Naive thymus-derived CD8-positive, alpha-beta T cell (primary cell): ENCODE results near the gene NUP98. TPM values are rescaled to one million over a fixed set of nuclear protein-coding genes. Genes with fewer than 3 reads are reported as not detected.
"Not testable (repeated sequence)": the region's sequence is repeated elsewhere in the genome, so short reads cannot be mapped to it uniquely, and the experiment has no call there.

Source experiments
- ATAC-seq, 2 donors: fragments of 150-1000 bp; cut with Tn5 transposase in 1 of 2; sonication (Bioruptor Pico), chemical (Tn5 transposase) in 1 of 2; 1 replicate in 1 of 2; 2 replicates in 1 of 2; pipeline ENCODE4 v1.10.0; 2021; ENCODE audit warnings: mild to moderate bottlenecking in 2 of 2, moderate library complexity in 2 of 2
- POLR2A ChIA-PET: fragments of 350-600 bp; sonication (Branson Sonifier 250); formaldehyde crosslinking; loops from one replicate; lab custom pipeline; 2021; ENCODE audit warnings: antibody characterized with exemption; lab: Charles Lee
- DNase-seq, 10 donors: peaks; one replicate each; pipeline versions ENCODE4 v3.0.0 to v3.0.0-alpha.2; 2020 to 2022
- H3K27ac Mint-ChIP-seq, 10 donors: one replicate each; pipeline ENCODE4 v1.8.0; 2020 to 2022; ENCODE audit warnings: mild to moderate bottlenecking in 10 of 10, mixed read lengths in 10 of 10, moderate library complexity in 4 of 10, inconsistent platforms in 1 of 10
- H3K27me3 Mint-ChIP-seq, 5 donors: one replicate each; pipeline ENCODE4 v1.8.0; 2021 to 2022; ENCODE audit warnings: mixed read lengths in 5 of 5
- H3K36me3 Mint-ChIP-seq, 3 donors: one replicate each; pipeline ENCODE4 v1.8.0; 2020 to 2022; ENCODE audit warnings: mixed read lengths in 3 of 3, mild to moderate bottlenecking in 2 of 3, inconsistent platforms in 1 of 3
- H3K4me1 Mint-ChIP-seq, 4 donors: one replicate each; pipeline ENCODE4 v1.8.0; 2021 to 2022; ENCODE audit warnings: mixed read lengths in 4 of 4
- H3K4me3 Mint-ChIP-seq, 10 donors: one replicate each; pipeline ENCODE4 v1.8.0; 2020 to 2022; ENCODE audit warnings: mild to moderate bottlenecking in 10 of 10, mixed read lengths in 10 of 10, moderate library complexity in 6 of 10, inconsistent platforms in 1 of 10
- H3K9me3 Mint-ChIP-seq, 9 donors: one replicate each; pipeline ENCODE4 v1.8.0; 2020 to 2022; ENCODE audit warnings: mixed read lengths in 9 of 9, mild to moderate bottlenecking in 3 of 9, inconsistent platforms in 1 of 9, moderate library complexity in 1 of 9
- polyA plus RNA-seq, 3 donors: library from polyadenylated mRNA; unstranded; fragments of 300-500 nt; fragmentation: Illumina TruSeq; gene quantifications; one replicate each; pipeline ENCODE4 v1.2.3, GENCODE V29; 2021
- total RNA-seq, 8 experiments: library from RNA in 2 of 8; stranded (reverse) in 2 of 8; gene quantifications; one replicate each; pipeline ENCODE4 v1.2.3 and lab custom pipeline; 2021 to 2026

NUP98 gene
- total and polyA plus RNA-seq, 5 experiments from 2014 or later = 31.8 to 126 (median 50.9) TPM

DNA sequence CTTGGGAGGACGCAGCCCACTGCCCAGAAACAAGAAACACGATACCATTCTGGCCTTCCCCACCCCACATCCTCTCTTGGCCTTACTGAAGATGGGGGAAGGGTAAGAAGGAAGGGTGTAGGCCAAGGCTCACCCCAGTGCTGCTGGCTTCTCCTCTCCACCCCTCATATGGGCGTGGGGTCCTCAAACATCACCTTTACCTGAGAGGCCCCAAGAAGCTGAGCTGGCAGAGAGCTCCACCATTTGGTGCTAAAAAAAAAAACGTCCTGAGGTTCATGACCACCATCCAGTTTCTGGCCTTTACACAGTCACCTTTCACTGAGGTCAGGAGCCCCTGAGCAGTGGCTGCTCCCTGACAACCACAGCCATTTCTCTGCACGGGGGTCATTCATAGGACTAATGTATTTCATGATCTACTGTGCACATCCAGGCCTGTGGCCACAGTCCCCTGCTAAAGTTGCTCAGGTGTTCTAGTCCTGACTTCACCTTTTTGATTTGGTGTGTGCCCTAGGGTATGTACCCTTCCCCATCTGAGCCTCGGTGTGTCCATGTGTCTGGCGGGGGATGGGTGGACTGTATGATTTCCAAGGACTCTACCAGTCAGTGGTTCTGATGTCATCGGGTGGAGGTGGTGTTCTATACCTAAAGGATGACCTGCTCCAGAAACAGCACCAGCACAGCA is 28.3 kb upstream of the NUP98 start:
- H3K4me3 Mint-ChIP-seq = peak overlapping the region in 1 of 10 donors; percentile 40
- POLR2A ChIA-PET = interaction anchor here (0.6 to 5.5 kb wide), 7 partner anchors 12 to 47 kb away, joined by 3 to 81 read pairs (median 7); partner anchors contain the start of genes NUP98, RHOG and STIM1
- H3K4me1 Mint-ChIP-seq = peaks cover 20 to 56% (median 46%) of the 10 kb centered on the region in 4 donors
- H3K9me3 Mint-ChIP-seq = no peaks in the 10 kb centered on the region
- H3K27ac Mint-ChIP-seq = peak overlapping the region; percentile 63 to 96 (median 88)
- DNase-seq (no peak), ATAC-seq (peak in 1 of 2 donors; percentile 9)
- no peaks in the 10 kb centered on the region for H3K27me3 Mint-ChIP-seq
- H3K36me3 Mint-ChIP-seq = peaks cover 0 to 46% (median 4%) of the 10 kb centered on the region in 3 donors

DNA sequence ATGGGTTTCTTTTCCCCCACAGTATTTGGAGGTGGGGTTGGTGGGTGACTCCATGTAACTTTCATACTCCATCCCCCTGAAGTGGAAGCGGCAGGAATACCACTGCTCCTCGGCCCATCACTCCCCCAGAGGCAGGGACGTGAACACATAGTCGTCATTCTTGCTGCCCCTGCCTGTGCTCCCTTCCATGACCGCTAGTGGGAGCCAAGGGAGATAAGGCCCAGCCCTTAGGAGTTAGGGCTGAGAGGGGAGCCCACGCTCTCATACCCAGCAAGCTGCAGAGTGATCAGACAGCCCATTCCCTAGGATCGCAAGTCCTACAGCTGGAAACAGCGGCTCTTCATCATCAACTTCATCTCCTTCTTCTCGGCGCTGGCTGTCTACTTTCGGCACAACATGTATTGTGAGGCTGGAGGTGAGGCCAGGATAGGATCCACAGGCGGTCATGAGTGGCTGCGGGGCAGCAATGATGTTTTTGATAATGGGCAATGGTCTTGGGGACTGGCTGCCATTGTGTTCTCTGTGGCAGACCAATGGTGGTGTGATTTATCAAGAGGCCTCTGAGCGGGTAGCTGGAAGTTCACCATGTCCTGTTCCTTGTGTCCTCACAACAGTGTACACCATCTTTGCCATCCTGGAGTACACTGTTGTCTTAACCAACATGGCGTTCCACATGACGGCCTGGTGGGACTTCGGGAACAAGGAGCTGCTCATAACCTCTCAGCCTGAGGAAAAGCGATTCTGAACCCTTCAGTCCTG is 27.5 kb upstream of the NUP98 start:
- Mint-ChIP-seq H3K4me1 (peaks cover 20 to 51% (median 40%) of the 10 kb centered on the region in 4 donors), H3K27ac (peak overlapping the region; percentile 79 to 96 (median 91)), H3K4me3 (peak overlapping the region in 2 of 10 donors; percentile 20 to 68), H3K9me3 (no peaks in the 10 kb centered on the region), H3K27me3 (no peaks in the 10 kb centered on the region), H3K36me3 (peaks cover 0 to 39% (median 4%) of the 10 kb centered on the region in 3 donors)
- DNase-seq (peak; percentile 58 to 91 (median 78)), ATAC-seq (peak; percentile 94 to 97)
- POLR2A ChIA-PET = interaction anchor here (0.6 to 5.5 kb wide), 8 partner anchors 13 to 48 kb away, joined by 3 to 81 read pairs (median 6); partner anchors contain the start of genes NUP98, RHOG and STIM1

DNA sequence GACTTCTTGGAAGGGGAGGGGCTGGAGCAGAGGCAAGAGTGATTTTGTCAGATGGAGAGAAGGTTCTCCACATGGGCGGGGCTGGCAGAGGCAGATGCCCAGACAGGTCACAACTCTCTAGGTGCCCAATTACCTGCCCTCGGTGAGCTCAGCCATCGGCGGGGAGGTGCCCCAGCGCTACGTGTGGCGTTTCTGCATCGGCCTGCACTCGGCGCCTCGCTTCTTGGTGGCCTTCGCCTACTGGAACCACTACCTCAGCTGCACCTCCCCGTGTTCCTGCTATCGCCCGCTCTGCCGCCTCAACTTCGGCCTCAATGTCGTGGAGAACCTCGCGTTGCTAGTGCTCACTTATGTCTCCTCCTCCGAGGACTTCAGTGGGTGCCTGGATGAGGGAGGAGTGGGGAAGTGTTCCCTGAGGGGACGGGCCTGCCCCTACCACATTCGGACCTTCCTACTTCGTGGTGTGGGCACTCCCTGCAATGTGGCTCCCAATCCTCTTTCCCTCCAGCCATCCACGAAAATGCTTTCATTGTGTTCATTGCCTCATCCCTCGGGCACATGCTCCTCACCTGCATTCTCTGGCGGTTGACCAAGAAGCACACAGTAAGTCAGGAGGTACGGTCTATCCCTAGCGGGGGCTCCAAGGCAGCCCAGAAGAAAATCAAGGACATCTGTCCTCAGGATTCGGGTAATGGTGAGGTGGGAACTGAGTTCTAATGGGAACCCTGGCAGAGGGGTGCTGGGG is 26.6 kb upstream of the NUP98 start:
- H3K4me3 Mint-ChIP-seq = no peak overlapping the region
- POLR2A ChIA-PET = interaction anchor here (0.8 to 5.5 kb wide), 6 partner anchors 14 to 249 kb away, joined by 3 to 81 read pairs (median 6); partner anchors contain the start of genes RHOG and STIM1

DNA sequence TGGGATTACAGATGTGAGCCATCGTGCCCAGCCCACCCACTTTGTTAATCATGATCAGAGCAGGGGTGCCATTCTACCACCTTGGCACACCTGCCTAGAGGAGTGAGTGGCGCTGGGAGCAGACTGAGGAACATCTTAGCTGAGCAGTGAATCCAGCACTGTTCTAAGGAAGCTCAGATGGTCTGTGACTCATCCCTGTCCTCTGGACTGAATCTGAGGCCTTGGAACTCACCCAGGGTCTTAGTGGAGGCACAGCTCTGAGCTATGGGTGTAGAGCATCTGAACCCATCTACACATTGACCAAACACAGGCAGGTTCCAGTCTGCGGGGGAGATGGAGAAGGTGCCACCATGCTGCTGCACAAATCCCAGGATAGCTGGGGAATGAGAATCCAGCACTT is 25.9 kb upstream of the NUP98 start:
- peak overlapping the region in 8 of 10 donors; percentile 30 to 88 (median 65) for H3K27ac Mint-ChIP-seq
- H3K4me1 Mint-ChIP-seq = peaks cover 24 to 45% (median 38%) of the 10 kb centered on the region in 4 donors
- POLR2A ChIA-PET = interaction anchor here (0.8 to 5.5 kb wide), 3 partner anchors 14 to 249 kb away, joined by 3 to 81 read pairs (median 7); partner anchors contain the start of genes RHOG and STIM1
- H3K36me3 Mint-ChIP-seq = peaks cover 0 to 28% (median 4%) of the 10 kb centered on the region in 3 donors
- H3K4me3 Mint-ChIP-seq = no peak overlapping the region
- H3K27me3 Mint-ChIP-seq = no peaks in the 10 kb centered on the region
- ATAC-seq (no peak), DNase-seq (no peak)
- H3K9me3 Mint-ChIP-seq = no peaks in the 10 kb centered on the region

More for the DNA sequence above, 26.6 kb upstream of the NUP98 start:
- H3K9me3 Mint-ChIP-seq = no peaks in the 10 kb centered on the region
- no peaks in the 10 kb centered on the region for H3K27me3 Mint-ChIP-seq
- H3K36me3 Mint-ChIP-seq = peaks cover 0 to 31% (median 4%) of the 10 kb centered on the region in 3 donors
- no peak for DNase-seq
- H3K4me1 Mint-ChIP-seq = peaks cover 22 to 48% (median 38%) of the 10 kb centered on the region in 4 donors
- H3K27ac Mint-ChIP-seq = peak overlapping the region; percentile 63 to 96 (median 90)
- no peak for ATAC-seq

DNA sequence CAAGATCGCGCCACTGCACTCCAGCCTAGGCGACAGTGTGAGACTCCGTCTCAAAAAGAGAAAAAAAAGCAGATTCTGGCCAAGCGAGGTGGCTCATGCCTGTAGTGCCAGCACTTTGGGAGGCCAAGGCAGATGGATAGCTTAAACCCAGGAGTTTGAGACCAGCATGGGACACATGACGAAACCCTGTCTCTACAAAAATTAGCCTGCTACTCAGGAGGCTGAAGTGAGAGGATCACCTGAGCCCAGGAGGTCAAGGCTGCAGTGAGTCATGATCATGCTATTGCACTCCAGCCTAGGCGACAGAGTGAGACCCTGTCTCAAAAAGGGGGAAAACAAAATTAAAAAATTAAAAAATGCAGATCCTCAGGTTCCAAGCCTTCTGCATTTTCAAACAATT is 25.0 kb upstream of the NUP98 start:
- H3K9me3 Mint-ChIP-seq = no peaks in the 10 kb centered on the region
- DNase-seq (no peak), ATAC-seq (no peak)
- H3K27me3 Mint-ChIP-seq = no peaks in the 10 kb centered on the region
- H3K4me1 Mint-ChIP-seq = peaks cover 18 to 36% (median 34%) of the 10 kb centered on the region in 4 donors
- POLR2A ChIA-PET = interaction anchor here (0.7 to 5.5 kb wide), 4 partner anchors 15 to 151 kb away, joined by 4 to 81 read pairs (median 6); partner anchors contain the start of genes RHOG and STIM1
- H3K4me3 Mint-ChIP-seq = no peak overlapping the region
- peak overlapping the region in 1 of 10 donors; percentile 2 for H3K27ac Mint-ChIP-seq
- H3K36me3 Mint-ChIP-seq = peaks cover 0 to 25% (median 0%) of the 10 kb centered on the region in 3 donors

DNA sequence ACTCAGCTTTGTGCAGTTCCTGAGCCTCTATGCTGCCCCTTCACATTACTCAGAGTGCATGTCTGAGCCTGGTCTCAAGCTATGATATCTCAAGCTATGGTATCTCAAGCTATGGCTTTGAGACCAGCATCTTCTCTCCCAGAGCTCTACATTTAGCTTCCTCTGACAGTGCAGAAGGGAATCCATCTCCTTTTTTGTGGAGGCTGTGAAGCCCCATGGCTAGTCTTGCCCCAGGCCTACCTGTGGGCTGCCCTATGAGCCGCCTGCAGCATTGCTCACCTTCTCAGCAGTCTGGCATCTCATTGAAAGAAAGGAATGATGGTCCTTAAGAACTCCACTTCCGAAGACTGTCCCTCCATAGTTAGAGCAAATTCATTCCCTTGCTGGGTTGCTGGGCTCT is 23.6 kb upstream of the NUP98 start:
- Mint-ChIP-seq H3K4me3 (no peak overlapping the region), H3K27me3 (no peaks in the 10 kb centered on the region), H3K36me3 (peaks cover 0 to 12% (median 0%) of the 10 kb centered on the region in 3 donors), H3K4me1 (peaks cover 15 to 25% (median 21%) of the 10 kb centered on the region in 4 donors), H3K27ac (peak overlapping the region in 1 of 10 donors; percentile 51), H3K9me3 (no peaks in the 10 kb centered on the region)
- POLR2A ChIA-PET = interaction anchor here (0.5 to 1.2 kb wide), 5 partner anchors 20 to 152 kb away, joined by 3 to 5 read pairs (median 3); partner anchors contain the start of gene RHOG
- DNase-seq = no peak
- ATAC-seq = no peak

DNA sequence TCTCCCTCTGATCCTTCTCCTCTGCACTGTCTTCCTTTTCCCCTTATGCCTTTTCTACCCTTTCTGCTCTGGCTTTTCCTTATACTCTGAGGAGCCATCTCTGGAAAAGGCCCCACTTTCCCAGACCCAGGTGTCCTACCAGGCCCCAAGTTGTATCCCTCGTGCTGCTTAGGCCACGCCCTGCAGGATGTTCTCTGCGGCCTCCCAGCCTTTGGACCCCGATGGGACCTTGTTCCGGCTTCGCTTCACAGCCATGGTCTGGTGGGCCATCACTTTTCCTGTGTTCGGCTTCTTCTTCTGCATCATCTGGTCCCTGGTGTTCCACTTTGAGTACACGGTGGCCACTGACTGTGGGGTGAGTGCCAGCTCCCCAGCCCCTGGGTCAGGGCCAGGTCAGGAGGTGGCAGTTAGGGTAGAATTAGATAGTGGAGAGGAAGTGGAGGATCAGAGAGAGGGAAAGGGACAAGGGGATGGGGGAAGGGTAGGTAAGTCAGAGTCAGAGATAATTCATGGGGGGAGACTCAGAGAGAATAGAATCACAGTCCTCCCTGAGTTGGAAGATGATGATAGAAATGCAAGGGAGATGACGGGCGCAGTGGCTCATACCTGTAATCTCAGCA is 19.9 kb upstream of the NUP98 start:
- no peaks in the 10 kb centered on the region for H3K27me3 Mint-ChIP-seq

DNA sequence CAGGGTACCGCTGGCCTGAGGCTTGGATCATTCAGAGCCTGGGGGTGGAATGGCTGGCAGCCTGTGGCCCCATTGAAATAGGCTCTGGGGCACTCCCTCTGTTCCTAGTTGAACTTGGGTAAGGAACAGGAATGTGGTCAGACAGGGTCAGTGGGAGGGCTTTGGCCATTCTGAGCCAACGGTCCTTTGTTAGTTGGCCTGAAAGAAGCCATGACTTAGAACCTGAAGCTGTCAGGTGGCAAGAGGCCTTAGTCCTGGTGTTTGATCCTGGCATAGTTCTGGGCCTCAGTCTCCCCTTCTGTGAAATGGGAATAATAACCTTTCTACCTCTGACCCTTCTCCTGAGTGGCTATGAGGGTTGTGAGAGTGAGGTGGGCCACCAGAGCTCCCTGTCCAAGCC is 19.3 kb upstream of the NUP98 start:
- ATAC-seq = no peak
- no peak for DNase-seq
- Mint-ChIP-seq H3K9me3 (no peaks in the 10 kb centered on the region), H3K27ac (peak overlapping the region in 1 of 10 donors; percentile 66), H3K4me3 (no peak overlapping the region), H3K4me1 (peaks cover 0 to 8% (median under 1%) of the 10 kb centered on the region in 4 donors), H3K27me3 (no peaks in the 10 kb centered on the region), H3K36me3 (peaks cover 0 to 8% (median 2%) of the 10 kb centered on the region in 3 donors)
- POLR2A ChIA-PET = no interaction called here

More for the DNA sequence above, 19.9 kb upstream of the NUP98 start:
- Mint-ChIP-seq H3K9me3 (no peaks in the 10 kb centered on the region), H3K4me1 (peaks cover 0 to 6% (median under 1%) of the 10 kb centered on the region in 4 donors), H3K36me3 (peaks cover 0 to 8% (median 2%) of the 10 kb centered on the region in 3 donors), H3K27ac (peak overlapping the region in 3 of 10 donors; percentile 22 to 70 (median 66)), H3K4me3 (no peak overlapping the region)
- DNase-seq (no peak), ATAC-seq (no peak)
- POLR2A ChIA-PET = no interaction called here

DNA sequence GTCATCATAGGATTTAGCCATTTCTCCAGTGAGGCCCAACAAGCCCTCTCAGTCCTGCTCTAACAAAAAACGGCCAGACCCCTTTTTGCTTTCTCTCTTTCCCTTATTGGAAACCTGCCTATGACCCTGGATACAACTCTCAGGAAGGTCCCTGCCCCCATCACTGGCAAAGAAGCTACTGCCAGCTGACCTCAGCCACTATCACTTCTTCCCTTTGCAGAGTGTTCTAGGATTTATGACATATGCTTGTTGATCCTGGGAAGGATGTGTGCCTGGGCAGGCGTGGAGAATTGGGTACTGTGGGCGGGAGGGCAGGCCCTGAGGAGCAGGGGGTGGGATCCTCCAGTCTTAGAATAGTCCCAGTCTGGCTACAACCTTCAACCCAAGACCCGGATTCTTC is 18.5 kb upstream of the NUP98 start:
- H3K36me3 Mint-ChIP-seq = peaks cover 0 to 8% (median 2%) of the 10 kb centered on the region in 3 donors
- no peaks in the 10 kb centered on the region for H3K27me3 Mint-ChIP-seq
- ATAC-seq (no peak), DNase-seq (no peak)
- POLR2A ChIA-PET = no interaction called here
- peak overlapping the region in 1 of 10 donors; percentile 43 for H3K27ac Mint-ChIP-seq
- no peak overlapping the region for H3K4me3 Mint-ChIP-seq
- peaks cover 0 to 8% (median under 1%) of the 10 kb centered on the region in 4 donors for H3K4me1 Mint-ChIP-seq
- H3K9me3 Mint-ChIP-seq = no peaks in the 10 kb centered on the region

DNA sequence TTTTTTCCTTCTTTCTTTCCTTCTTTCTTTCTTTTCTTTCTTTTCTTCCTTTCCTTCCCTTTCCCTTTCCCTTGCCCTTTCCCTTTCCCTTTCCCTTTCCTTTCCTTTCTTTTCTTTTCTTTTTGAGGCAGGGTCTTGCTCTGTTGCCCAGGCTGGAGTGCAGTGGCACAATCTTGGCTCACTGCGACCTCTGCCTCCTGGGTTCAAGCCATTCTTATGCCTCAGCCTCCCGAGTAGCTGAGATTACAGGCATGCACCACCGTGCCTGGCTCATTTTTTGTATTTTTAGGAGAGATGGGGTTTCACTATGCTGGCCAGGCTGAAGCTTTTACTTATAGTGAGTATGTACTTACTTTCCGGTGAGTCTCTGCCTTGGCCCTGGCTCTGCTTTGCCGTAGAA is 17.5 kb upstream of the NUP98 start:
- H3K36me3 Mint-ChIP-seq, H3K27me3 Mint-ChIP-seq, ATAC-seq, H3K27ac Mint-ChIP-seq, H3K4me3 Mint-ChIP-seq, H3K9me3 Mint-ChIP-seq, DNase-seq: not testable (repeated sequence)
- POLR2A ChIA-PET = interaction anchor here (1.2 kb wide), 1 partner anchor 25 kb away, joined by 3 read pairs; no protein-coding TSS in a partner anchor
- peaks cover 0 to 10% (median 3%) of the 10 kb centered on the region in 4 donors for H3K4me1 Mint-ChIP-seq

DNA sequence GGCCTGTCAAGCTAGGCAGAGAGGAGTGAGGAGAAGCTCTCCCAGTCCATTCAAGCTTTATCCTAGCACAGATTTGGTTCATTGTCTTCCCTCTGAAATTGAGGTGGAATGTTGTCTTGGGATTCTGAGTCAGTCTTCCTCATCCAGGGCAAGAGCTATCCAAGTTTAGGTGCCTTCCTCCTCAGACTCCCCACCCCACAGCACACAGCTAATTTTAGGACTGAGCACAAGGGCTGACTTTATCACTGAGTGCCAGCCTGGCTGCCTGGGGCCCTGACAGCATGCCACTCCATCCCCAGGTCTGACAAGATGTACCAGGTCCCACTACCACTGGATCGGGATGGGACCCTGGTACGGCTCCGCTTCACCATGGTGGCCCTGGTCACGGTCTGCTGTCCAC is 13.6 kb upstream of the NUP98 start:
- POLR2A ChIA-PET = no interaction called here
- H3K36me3 Mint-ChIP-seq = peaks cover 0 to 2% (median 0%) of the 10 kb centered on the region in 3 donors
- H3K4me1 Mint-ChIP-seq = peaks cover 12 to 30% (median 17%) of the 10 kb centered on the region in 4 donors
- no peaks in the 10 kb centered on the region for H3K9me3 Mint-ChIP-seq
- H3K27ac Mint-ChIP-seq = no peak overlapping the region
- ATAC-seq (no peak), DNase-seq (no peak)
- no peak overlapping the region for H3K4me3 Mint-ChIP-seq
- H3K27me3 Mint-ChIP-seq = no peaks in the 10 kb centered on the region
